HG02610 (cell line): ENCODE results near the gene DEPDC1B.
"Not testable (repeated sequence)": the region's sequence is repeated elsewhere in the genome, so short reads cannot be mapped to it uniquely, and the experiment has no call there.

Experiments used
- ATAC-seq: cut with Tn5 transposase; IDR thresholded peaks from one replicate; pipeline ENCODE4 v1.9.1; 2021; ENCODE audit warnings: mild to moderate bottlenecking, moderate library complexity; ENCODE audit not compliant: unreplicated experiment

The DEPDC1B gene

DNA sequence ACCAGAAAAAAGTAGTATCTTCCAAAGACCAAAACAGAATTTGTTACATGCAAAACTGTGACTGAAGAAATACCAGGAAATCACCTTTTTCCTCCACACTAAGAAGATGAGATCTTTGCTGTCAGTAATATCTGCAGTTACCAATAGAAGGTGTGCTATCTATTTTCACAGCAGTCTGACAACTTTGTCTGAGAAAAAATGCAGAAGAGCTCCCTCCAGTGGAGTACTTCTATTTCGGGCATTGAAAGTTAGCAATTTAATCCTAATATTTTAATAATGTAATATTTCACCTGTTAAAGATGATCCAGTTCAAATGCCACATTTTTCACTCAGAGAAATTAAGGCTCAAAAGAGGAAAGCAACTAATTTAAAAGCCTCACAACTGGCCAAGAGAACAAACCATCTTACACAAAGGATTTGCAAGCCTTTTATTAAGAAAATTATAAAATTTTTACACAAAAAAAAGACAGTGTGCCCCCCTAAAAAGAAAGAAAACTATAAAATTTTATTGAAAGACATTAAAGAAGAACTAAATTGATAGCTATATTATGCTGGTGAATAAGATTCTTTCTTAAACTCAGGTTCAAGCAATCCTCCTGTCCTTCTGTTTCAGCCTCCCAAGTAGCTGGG lies 50.6 kb downstream of the DEPDC1B start:
- ATAC-seq: peak; percentile 73

DNA sequence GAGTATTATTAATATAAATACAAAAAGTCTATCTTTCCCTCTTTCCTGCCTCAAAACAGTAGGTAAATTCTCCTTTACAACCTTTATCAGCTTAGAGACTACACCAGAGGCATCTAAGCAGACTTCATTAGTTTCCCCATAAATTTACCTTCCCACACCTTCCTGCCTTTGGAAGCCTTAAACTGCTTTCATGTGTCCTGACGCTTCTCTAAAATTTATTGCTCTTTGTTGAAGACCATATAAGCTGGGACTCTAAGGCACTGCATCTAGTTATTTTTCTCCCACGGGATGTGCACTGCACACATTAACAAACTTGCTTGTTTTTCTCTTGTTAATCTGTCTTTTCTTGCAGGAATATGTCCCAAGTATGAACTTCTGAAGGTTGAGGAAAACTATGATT lies 51.8 kb downstream of the DEPDC1B start:
- no peak for ATAC-seq

DNA sequence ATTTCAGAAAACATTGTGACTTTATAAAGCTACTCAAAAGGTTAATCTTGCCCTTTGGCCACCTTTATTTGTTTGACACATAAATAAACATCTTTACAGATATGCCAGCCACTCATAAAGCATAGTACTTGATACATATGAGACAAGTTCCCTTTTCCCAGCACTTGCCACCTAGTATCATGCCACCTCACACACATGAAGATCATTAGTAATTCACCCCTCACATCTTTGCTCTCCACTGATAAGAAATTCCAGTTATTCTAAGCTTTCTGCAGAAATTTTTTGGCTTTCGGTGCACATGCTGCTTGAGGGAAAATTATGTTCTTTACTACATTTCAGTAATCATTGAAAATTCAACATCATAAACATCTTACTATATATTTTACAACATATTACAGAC lies 59.1 kb downstream of the DEPDC1B start:
- no peak for ATAC-seq

DNA sequence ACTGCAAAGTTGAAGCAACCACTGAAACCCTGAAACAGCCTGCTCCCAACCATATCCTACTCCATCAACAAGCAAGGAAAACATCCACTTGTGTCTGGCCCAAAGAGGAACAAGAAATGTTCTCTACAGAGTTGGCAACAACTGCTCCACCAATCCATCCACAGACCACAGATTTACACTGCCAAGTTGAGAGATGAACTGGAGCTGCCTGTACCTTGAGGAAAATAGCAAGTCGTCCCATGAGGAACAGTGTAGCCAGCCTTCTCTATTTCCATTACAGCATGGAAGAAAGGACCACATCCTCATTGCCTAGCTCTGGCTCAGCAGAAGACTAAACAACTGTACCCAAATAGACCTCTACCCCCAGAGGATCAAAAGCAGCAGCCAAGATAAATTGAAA lies 60.4 kb downstream of the DEPDC1B start:
- ATAC-seq: no peak

DNA sequence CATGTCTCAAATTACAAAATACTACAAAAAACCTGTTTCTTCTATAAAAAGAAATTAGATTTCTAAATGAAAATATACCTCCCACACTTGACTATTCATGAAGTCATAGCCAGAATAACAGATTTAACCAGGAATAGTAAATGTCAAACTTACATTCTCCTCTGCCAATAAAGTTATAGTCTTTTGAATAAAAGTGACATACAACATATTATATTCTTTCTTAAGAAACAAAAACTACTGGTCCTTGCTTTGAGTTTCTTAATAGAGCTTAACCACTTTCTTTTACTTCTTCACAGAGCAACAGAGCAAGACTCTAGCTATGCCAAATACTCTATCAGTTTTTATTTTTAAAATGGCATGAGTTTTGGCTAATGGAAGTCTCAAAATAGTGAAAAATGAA lies 61.7 kb downstream of the DEPDC1B start:
- no peak for ATAC-seq

DNA sequence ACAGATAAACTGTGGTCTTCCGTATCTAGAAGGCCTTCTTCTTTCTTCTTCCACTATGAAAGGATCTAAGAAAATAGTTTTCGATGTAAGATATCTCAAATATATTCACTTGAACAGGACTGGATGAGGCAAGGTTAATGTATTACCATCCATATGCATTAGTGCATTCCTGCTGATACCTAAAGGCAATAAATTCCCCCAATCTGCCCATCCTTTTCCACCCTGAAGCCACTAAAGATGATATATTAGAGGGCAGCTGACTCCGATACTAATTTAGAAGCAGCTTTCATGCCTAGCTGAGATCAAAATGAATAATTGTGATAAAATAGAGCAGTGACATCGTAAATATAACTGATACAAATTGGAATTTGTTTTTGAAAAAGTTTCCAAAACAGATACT lies 63.3 kb downstream of the DEPDC1B start:
- ATAC-seq: no peak

DNA sequence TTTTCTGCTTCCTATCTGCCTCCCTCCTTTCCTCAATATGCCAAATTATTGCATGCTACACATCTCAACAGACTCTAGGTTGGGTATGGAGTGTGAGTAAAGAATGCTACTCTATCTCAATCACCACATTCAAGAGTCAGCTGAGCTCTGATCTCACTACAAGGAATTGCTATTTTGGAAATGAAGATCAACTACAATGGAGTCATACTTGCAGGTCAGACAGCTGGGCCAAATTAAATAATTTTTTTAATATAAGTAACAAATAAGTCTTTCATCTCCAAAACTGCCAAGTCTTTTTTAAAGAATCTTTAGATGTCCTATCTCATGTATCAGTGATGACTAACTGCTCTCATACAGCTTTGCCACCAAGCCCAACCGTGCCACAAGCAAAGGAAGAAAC lies 64.0 kb downstream of the DEPDC1B start:
- ATAC-seq: no peak

DNA sequence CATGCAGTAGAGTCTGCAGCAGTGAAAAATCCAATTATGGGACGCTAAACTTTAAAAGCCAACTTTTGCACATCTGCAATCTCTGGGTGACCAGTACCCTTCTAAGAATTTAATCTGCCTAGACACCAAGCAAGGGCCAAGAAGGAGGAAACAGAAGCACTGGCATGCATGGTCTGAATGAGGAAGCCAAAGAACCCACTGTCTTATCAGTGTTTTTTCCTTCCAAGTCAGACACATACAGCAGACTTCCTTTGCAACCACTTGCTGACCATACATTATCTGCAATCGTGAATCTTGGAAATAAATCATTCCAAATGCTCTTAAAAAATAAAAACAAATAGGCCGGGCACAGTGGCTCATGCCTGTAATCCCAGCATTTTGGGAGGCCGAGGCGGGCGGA lies 65.9 kb downstream of the DEPDC1B start:
- no peak for ATAC-seq

DNA sequence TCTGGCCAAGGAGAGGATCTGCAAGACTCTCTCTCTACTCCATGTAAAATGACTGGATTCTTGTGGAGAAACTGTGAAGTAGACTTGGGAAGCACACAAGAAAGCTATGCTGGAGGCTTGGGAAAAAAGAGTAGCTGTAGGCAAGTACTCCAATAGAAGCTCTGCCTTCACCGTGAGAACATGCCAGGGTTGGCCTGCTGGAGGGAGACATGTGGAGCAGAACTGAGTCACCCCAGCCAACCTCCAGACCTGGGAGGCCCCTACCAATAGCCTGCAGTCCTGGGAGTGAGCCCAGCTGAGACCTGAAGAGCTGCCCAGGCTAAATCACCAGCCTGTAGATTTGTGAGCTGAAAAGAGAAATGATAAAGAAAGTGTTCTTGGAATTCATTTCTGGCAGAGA lies 66.6 kb downstream of the DEPDC1B start:
- no peak for ATAC-seq

DNA sequence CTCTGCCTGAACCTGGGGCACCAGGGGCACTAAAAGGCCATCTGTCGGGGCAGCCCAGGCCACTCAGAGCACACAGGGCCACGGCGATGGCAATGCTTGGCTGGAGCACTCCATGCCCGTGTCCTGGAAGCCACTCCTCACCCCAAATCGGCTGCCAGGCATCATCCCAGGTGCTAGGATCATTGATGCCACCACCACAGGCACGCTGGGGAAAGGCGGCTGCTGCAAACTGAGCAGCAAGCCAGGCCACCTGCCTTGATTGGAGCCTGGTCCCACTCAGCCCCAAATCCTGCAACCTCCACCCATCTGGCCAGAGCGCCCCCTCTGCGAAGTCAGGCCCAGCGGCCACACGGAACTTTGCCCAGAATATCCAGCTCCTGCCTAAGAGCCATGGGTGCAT lies 67.8 kb downstream of the DEPDC1B start:
- ATAC-seq: no peak

DNA sequence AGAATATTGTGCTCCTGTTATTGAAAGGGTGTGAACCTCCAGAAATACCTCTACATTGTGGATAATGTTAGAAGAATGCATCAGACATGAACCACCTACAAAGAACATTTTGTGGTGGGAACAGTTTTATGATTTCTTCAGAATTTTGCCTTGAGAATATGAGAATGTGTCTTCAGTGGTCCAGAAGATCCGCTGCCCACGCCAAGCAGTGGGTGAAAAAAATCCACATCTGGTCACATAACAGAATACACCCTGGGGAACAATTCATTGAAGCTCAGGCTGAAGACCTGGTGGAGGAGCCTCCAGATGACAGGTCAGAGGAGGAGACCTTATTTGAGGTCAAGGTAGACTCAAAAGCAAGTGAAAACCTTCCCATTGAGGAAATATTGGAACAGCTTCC lies 69.1 kb downstream of the DEPDC1B start:
- ATAC-seq: no peak

DNA sequence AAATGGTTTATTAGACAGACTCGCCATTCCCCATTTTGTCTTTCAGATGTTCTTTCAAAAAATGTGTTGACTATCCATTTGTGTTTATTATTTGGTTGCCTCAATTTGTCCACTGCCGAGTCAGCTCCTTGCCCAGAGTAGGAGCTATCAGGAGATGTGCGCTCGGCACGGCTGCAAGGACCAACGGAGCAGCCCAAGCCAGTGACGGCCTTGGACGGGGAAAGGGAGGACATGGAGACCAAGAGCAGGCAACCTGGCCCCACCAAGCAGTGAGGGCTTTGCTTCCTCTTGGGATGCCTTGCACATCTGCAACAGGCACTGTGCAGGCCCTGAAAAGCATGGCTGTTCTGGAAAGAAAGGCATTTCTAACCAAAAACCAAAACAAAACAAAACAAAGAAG lies 69.8 kb downstream of the DEPDC1B start:
- no peak for ATAC-seq

DNA sequence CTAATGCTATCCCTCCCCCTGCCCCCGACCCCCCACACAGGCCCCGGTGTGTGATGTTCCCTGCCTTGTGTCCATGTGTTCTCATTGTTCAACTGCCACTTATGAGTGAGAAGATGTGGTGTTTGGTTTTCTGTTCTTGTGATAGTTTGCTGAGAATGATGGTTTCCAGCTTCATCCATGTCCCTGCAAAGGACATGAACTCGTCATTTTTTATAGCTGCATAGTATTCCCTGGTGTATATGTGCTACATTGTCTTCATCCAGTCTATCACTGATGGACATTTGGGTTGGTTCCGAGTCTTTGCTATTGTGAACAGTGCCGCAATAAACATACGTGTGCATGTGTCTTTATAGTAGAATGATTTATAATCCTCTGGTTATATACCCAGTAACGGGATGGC lies 75.1 kb downstream of the DEPDC1B start:
- ATAC-seq: not testable (repeated sequence)

DNA sequence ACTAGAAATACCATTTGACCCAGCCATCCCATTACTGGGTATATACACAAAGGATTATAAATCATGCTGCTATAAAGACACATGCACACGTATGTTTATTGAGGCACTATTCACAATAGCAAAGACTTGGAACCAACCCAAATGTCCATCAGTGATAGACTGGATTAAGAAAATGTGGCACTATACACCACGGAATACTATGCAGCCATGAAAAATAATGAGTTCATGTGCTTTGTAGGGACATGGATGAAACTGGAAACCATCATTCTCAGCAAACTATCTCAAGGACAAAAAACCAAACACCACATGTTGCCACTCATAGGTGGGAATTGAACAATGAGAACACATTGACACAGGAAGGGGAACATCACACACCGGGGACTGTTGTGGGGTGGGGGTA lies 79.2 kb downstream of the DEPDC1B start:
- ATAC-seq: not testable (repeated sequence)

DNA sequence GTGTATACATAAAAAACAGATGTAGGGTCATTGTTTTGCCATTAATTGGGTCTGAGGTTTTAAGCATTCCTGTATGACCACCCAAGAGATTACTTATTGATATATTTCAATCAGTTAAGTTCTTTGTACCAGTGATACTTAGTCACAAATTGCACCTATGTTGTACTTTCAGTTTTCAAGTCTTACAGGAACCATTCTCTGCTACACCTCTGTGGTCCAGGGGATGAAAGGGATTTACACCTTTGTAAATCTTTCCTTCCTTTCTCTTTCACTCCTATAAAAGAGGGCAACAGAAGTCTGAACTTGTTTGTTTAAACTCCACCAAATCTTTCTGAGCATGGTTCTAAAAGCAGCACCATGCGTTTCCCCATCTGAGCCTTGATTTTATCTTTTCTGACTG lies 86.1 kb downstream of the DEPDC1B start:
- peak; percentile 81 for ATAC-seq

DNA sequence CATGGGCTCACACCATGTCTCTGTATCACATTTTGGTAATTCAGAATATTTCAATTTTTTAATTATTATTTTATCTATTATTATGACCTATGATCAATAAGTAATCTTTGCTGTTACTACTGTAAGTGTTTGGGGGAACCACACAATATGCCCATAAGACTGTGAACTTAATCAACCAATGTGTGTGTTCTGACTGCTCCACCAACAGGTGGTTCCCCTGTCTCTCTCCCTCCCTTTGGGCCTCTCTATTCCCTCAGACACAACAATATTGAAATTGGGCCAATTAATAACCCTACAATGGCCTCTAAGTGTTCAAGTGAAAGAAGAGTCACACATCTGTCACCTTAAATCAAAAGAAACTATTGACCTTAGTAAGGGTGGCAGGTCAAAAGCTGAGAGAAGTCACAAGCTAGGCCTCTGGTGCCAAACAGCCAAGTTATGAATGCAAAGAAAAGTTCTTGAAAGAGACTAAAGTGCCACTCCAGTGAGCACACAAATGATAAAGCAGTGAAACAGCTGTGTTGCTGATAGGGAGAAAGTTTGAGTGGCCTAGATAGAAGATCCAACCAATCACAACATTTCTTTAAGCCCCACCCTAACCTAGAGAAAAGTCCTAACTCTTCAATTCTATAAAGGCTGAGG lies 88.7 kb downstream of the DEPDC1B start:
- peak; percentile 50 for ATAC-seq

DNA sequence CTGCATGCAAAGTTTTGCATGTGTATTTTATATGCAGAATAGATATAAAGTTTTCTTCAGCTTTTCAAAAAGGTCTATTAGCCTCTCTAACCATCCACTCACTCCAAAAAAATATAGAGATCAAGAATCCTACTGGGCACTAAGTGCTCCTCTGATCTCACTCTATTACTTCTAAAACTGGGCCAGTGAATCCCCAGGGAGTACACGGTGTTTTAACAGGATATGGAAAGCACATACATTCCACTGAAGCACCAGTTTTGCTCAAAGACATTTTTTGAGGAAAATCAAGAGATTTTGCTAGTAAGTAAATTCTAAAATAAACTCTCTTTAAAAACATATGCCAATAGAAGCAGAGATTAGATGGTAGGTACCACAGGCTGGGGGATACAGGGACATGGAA lies 95.2 kb downstream of the DEPDC1B start:
- no peak for ATAC-seq

DNA sequence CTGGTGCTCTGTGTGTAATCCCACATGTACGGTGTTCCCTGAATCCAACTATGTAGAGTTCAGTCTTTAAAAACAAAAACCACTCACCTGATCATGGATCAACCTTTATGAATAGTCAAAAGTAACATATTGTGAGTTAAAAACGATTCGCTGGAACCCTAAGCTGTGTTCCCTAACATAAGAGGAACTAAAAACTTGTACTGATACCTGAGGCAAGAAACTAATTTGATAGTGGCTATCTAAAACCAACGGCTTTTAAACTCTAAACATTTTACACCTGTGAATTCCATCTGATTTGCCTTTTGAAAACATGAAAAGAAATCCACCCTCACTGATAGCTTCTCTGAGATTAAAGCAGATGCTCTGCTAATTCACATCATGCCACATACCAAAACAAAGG lies 101.5 kb downstream of the DEPDC1B start:
- no peak for ATAC-seq

DNA sequence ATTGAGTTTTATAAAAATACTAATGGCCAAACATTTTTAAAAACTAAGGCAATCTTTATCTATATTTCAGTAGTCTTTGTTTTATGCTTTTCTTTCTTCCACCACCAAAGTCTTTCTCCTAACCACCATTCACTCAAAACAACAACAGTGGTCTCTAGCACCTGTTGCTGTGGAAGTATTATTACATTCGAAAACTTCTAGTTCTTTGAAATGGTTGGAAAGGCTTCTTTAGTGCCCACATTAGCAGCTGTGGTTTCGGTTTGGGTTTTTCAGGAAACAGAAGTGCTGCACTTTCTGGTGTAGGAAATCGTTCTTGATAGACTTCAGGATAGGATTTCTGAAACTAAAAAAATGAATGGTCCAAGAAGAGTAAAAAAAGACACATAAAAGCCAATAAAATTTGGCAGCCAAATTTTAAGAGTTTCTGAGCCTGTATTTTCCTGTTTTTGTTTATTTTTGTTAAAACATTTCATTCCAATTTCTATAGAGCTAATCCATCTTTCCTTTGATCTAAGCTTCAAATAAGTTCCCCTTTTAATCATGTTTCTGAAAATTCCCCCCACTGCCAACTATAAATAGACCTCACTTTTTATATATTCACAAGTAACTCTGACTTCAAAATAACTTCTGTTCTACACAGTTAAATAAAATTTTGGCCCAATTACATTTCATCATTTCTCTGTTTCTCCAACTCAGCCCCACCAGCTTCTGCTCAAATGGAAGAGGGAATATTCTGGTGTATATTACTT lies 102.2 kb downstream of the DEPDC1B start:
- ATAC-seq: peak; percentile 86

DNA sequence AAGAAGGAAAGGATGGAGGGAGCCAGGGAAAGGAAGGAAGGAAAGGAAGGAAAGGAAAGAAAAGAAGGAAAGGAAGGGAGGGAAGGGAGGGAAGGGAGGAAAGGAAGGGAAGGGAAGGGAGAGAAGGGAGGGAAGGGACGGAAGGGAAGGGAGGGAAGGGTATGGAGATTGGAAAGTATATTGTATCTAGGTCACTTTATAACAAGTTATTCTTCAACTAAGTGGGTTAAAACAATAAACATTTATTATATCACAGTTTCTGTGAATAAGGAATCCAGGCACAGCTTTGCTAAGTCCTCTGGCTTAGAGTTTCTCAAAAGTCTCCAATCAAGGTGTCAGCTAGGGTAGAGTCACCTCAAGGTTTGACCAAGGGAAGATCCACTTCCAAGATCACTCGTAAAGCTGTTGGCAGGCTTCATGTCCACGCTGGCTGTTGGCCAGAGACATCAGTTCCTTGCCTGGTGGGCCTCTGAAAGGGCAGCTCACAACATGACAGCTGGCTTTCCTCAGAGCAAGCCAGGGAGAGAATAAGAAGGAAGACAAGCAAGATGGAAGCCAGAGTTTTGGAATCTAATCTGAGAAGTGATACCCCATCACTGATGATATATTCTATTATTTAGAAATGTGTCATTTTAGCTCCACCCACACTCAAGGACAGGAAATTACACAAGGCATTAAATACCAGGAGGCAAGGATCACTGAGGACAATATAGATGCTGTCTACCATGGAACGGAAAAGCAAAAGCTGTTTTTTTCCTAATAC lies 105.1 kb downstream of the DEPDC1B start:
- ATAC-seq: no peak

DNA sequence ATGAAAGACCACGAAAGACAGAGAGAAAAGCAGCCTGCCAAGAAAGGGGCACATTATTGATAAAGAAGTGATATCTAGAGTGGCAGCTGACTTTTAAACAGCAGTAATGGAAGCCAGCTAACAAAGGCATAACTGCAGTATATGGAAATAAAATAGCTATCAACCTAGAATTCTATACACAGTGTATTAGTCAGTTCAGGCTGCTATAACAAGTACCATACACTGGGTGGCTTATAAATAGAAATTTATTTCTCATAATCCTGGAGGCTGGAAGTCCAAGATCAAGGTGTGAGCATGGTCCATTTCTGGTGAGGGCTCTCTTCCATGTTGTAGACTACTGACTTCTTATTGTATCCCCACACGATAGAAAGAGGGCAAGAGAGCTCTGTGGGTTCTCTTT lies 109.8 kb downstream of the DEPDC1B start:
- ATAC-seq: no peak

DNA sequence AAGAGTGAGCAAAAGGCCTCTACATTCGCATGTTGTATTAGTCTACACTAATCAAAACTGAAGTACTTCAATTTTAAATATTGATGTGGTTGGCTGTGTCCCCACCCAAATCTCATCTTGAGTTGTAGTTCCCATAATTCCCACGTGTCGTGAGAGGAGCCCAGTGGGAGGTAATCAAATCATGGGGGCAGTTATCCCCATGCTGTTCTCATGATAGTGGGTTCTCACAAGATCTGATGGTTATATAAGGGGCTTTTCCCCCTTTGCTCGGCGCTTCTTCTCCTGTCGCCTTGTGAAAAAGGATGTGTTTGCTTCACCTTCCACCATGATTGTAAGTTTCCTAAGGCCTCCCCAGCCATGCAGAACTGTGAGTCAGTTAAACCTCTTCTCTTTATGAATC lies 112.7 kb downstream of the DEPDC1B start:
- ATAC-seq: not testable (repeated sequence)
